Sigmoid colon (tissue), 4 donors: Measurements from ENCODE around the gene CD247.

Experiments used
- CTCF ChIP-seq, 4 experiments: fragments of 450-650 bp in 3 of 4; fragments of 200-600 bp in 1 of 4; IDR thresholded peaks; one replicate each; pipeline ENCODE4 v1.5.1; 2016 to 2019; ENCODE audit warnings: antibody characterized with exemption in 4 of 4, mild to moderate bottlenecking in 3 of 4, moderate library complexity in 2 of 4
- POLR2A ChIP-seq, 2 donors: fragments of 450-650 bp; IDR thresholded peaks; one replicate each; pipeline ENCODE4 v1.6.1; 2016; ENCODE audit warnings: antibody characterized with exemption in 2 of 2, mild to moderate bottlenecking in 2 of 2, moderate library complexity in 2 of 2
- POLR2AphosphoS5 ChIP-seq, 4 donors: sonication (generic); formaldehyde crosslinking; IDR thresholded peaks; one replicate each; pipeline ENCODE4 v1.6.1; 2017; ENCODE audit warnings: antibody characterized with exemption in 4 of 4

- TF ChIP-seq POLR2AphosphoS5 (IDR thresholded peaks at IDR 0.05): no peak
- TF ChIP-seq CTCF (IDR thresholded peaks at IDR 0.05): no peak
- no peak for TF ChIP-seq POLR2A (IDR thresholded peaks at IDR 0.05)
These were observed 105.0 kb downstream of the CD247 start for GRCh38 chr1:167413328-167413727.
